Activated CD8-positive, alpha-beta memory T cell treated with anti-CD3 and anti-CD28 coated beads, Interleukin-2, amount 50 U/mL, for 1 hour (primary cell): ENCODE measurements around the gene PLEKHA1.

Experiments used
- DNase-seq: peaks from one replicate; pipeline ENCODE4 v3.0.0-alpha.2; 2020; ENCODE audit errors: extremely low read depth

PLEKHA1 gene

DNA sequence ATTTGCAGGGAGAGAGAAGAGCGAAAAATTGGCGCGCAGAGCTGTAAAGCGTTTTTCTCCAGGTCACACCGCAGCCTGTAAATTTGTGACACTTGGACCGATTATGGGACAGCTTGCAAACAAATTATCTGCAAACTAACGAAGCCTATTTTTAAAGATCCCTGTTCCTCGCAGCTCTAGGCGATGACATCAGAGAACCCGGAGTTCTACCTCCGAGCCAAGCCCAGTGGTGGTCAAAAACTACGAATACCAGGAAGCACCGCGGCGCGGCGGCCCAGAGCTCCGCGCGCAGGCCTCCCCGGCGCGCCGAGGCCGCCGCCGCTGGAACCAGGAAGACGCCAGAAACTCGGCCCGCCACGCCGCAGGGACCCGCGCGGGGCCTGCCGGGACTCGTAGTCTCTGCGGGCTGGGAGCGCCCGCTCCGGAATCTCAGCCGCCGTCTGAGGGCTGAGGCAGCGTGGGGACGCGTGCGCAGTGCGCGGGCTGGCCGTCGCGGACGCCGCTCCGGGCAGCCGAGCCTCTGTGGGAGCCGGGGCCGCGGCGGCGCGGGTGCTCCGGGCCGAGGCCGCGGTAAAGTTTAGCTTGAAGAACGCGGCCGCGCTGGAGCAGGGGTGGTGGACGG, at the start of gene PLEKHA1:
Gene PLEKHA1 (plus strand): TSS at position 472 of the 622 bp plus-strand sequence. CDS start 18,493 bp downstream, outside the sequence.
- peak; percentile 68 for DNase-seq

DNA sequence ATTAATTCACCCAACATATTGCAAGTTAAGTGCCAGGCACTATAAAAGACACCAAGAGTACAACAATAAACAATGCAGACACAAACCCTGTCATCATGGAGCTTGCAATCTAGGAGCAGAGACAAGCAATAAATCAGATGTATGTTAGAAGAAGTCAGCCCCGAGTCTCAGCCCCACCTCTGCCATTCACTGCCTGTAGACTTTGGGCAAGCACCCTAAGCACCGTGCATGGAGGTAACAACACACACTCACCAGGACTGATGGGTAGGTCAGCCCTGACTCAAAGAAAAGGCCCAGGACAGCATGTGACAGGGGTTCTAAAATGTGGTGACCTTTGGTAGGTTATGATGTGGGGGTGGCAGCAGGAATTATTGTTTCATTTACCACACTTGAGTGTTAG, 49.3 kb upstream of the PLEKHA1 start:
- no peak for DNase-seq

- no peak for DNase-seq
Measured at GRCh38 chr10:122326385-122326784, 48.1 kb upstream of the PLEKHA1 start.

DNA sequence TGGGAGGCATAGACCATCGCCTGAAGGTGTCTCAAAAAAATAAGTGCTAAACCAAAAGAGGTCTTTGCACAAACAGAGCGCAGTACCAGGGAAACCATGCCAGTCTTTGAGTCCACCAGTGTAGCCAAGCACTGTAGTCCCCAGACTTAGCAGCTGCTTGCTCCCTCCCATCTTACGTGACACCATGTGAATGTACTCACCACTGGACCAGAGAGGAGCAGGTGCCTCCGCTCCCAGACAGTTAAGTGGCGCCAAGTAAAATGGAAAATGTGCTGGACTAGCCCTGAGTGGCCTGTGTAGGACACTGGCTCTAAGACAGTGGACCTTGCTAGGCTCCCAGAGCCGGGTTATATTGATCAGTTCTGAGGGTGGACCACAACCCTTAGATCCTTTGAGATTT, 47.7 kb upstream of the PLEKHA1 start:
- DNase-seq, result no peak

GRCh38 chr10:122327237-122328206, 47.0 kb upstream of the PLEKHA1 start:
- no peak for DNase-seq

GRCh38 chr10:122328676-122329075, 45.8 kb upstream of the PLEKHA1 start:
- DNase-seq, result no peak

DNA sequence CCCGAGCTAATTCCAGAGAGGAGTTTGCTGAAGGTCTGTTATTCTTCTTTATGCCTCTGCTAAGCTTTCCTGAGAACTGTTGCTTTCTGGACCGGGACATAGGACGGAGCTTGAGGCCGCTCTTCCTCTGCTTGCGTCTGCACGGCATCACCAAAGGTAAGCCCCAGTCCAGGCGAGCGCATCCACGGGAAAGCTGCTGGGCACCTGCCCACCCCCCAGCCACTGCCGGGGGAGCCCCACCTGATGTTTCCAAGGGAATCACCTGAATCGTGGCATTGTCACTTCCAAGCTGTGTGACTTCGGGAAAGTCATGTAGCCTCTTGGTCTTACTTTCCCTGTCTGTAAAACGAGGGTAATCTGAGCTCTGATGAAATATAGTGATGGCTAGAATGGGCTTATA, 45.1 kb upstream of the PLEKHA1 start:
- no peak for DNase-seq

DNA sequence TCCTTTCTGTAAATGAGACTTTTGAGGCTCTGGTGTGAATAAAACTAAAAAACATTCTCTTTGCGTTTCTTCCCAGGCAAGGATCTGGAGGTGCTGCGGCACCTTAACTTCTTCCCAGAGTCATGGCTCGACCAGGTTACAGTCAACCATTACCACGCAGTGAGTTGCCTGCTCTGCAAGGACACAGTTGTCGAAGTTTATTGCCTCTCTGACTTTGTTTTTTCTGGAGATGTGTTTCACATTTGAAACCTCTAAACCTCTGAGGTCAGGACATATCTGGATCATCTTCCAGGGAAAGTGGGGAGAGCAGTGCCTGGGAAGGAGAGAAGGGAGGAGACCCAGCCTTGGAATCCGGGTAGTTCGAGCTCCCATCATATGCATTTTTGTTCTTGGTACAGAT, 43.4 kb upstream of the PLEKHA1 start:
- no peak for DNase-seq

DNA sequence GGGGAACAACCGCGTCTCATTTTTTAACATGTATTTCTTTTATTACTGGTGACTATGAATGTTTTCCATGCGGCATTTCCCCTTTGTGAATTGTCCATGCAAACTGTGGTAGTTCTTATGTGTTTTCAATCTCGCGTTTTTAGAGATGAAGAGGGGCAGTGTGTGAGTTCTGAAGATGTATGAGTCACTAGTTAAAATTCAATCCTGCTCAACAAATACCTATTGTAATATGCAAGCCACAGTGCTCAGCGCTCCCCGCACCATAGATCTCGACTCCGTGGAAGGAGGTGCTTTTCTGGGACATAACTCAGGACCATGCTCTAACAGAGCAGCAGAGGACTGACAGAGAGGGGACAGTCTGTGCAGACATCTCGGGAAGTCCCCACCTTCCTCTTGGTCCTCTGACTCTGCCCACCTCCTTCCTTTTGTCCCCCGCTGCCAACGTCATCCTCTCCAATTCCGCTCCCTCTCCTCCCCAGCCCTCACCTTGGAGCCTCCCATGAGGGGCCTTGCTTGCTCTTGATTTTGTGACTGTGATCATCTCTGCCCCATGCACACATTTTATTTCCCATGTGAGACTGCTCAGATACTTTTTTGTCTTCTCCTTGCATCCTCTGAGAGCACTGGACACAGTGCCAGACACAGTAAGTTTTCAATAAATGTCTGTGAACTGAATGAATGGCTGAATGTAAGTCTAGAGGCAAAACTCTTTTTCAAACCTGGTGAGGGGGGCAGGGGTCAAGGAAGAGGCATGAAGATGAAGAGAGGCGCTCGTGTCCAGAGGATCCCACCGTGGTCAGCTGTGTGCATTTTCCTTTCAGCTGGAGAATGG, 42.7 kb upstream of the PLEKHA1 start:
- no peak for DNase-seq

GRCh38 chr10:122333037-122333436, 41.5 kb upstream of the PLEKHA1 start:
- DNase-seq, result no peak

DNA sequence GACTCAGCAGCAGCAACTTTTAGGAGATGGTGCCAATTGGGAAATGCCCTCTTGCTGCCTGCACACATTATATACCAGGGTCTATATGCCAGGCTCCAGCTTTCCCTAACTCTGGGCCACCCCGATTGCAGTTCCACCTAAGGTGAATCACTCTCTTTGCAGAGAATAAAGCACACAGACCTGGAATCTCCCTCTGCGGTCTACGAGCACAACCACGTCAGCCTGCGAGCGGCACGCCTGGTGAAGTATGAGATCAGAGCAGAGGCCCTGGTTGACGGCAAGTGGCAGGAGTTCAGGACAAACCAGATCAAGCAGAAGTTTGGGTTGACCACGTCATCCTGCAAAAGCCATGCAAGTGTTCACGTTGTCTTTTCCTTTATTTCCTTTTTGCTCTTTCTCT, 38.2 kb upstream of the PLEKHA1 start:
- no peak for DNase-seq

- DNase-seq, result no peak
Measured at GRCh38 chr10:122336961-122337360, 37.5 kb upstream of the PLEKHA1 start.

GRCh38 chr10:122338609-122339441, 35.7 kb upstream of the PLEKHA1 start:
- DNase-seq, result no peak

DNA sequence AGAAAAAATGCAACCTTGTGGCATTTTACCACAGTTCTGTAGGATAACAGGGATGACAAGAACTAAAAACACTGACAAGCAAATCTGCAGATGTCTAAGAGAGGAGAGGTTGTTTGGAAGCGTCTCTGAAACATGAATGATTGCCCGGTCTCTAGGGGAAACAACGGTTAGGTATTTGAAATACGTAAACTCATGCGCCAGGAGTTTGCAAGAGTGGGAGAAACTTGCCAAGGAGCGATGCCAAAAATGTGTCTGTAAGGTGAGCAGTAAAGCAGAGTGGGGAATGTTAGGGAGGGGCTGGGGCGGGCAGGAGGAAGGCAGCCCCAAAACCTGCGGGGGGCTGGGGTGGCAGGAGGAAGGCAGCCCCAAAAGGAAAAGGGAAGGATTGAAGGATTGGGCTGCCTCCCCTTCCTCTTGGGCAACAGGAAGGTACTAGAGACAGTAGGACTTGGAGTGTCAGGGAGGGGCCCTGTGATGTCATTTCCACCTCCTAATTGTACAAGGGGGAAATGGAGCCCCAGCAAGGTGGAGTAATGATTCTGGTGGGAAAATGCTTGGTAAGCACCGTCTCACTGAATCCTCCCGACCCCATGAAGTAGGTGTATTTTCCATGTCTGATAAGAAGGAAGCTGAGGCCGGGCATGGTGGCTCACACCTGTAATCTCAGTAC, 33.2 kb upstream of the PLEKHA1 start:
- no peak for DNase-seq

GRCh38 chr10:122342293-122343134, 32.0 kb upstream of the PLEKHA1 start:
- peak; percentile 32 for DNase-seq

- no peak for DNase-seq
Measured at GRCh38 chr10:122343135-122343800, 31.2 kb upstream of the PLEKHA1 start.

DNA sequence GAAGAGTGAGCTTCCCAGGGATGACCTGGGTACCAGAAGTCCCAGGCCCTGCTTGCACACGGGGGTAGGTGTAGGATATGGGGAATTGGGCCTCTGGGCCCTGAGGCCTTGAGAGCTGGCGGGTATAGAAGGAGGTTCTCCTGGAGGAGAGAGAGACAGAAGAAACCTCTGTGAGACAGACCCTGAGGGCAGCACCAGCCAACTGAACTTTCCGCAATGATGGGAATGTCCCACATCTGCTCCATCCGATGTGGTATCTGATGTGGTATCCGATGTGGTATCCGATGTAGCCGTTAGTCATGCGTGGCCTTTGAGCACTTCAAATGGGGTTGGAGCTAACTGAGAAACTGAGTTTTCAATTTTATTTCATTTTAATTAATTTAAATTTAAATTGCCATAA, 30.6 kb upstream of the PLEKHA1 start:
- DNase-seq, result no peak

DNA sequence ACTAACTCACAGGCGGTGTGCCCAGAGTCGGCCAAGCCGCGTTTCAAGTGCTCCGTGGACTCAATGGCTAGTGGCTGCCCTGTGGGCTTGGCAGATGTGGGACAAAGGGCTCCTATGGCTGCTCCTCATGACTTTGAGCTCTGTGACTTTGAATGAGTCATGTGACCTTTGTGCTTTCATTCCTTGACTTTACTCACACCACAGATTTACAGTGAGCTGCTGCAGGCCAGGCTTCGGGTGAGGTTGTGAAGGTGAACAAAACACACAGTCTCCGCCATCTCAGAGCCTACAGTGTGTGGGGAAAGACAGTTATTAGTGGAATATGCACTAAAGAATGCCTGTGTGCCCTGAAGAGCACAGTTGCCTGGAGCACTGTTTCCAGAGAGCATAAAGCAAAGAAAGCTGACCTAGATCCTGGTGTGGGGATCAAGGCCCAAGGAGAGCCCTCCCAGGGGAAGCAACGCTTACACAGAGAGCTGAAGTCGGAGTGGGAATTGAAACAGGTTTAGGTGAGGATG, 29.7 kb upstream of the PLEKHA1 start:
- DNase-seq, result no peak
